PC-9 (cell line): ENCODE measurements around the gene FFAR2.
A peak's percentile ranks its signal among the peaks of the same experiment; 100 is the strongest.

ENCODE experiments used
- CTCF ChIP-seq: fragments of 200-600 bp; sonication (generic); conservative IDR thresholded peaks from 2 replicates; pipeline ENCODE4 v1.6.1; 2017; ENCODE audit warnings: mixed run types, antibody characterized with exemption, mild to moderate bottlenecking, moderate library complexity
- EZH2 ChIP-seq: fragments of 200-600 bp; sonication (generic); IDR thresholded peaks from 2 replicates; pipeline ENCODE4 v1.8.0; 2017; ENCODE audit warnings: antibody characterized with exemption, low read depth

GRCh38 chr19:35468637-35469036 lies 20.6 kb downstream of the FFAR2 start:
- TF ChIP-seq CTCF: peak; percentile 79
- no peak for TF ChIP-seq EZH2
